HG03520 (cell line): ENCODE data around the gene CLPTM1L.
"Not testable (repeated sequence)": the region's sequence is repeated elsewhere in the genome, so short reads cannot be mapped to it uniquely, and the experiment has no call there.

Experiments
- ATAC-seq: cut with Tn5 transposase; IDR thresholded peaks from one replicate; pipeline ENCODE4 v1.9.1; 2021; ENCODE audit warnings: mild to moderate bottlenecking, moderate library complexity; ENCODE audit not compliant: unreplicated experiment

CLPTM1L gene

GRCh38 chr5:1360861-1361260 is 16.0 kb upstream of the CLPTM1L start:
- ATAC-seq, result no peak

GRCh38 chr5:1360367-1360766 is 15.5 kb upstream of the CLPTM1L start:
- ATAC-seq, result not testable (repeated sequence)

- ATAC-seq, result no peak
Measured at GRCh38 chr5:1359713-1360112, 14.8 kb upstream of the CLPTM1L start.

- ATAC-seq, result no peak
Measured at GRCh38 chr5:1359031-1359645, 14.2 kb upstream of the CLPTM1L start.

GRCh38 chr5:1358726-1359025 is 13.8 kb upstream of the CLPTM1L start:
- no peak for ATAC-seq

GRCh38 chr5:1357946-1358725 is 13.2 kb upstream of the CLPTM1L start:
- ATAC-seq, result no peak

- no peak for ATAC-seq
Measured at GRCh38 chr5:1356873-1357787, 12.2 kb upstream of the CLPTM1L start.

GRCh38 chr5:1354576-1354975 is 9.7 kb upstream of the CLPTM1L start:
- ATAC-seq, result no peak

- no peak for ATAC-seq
Measured at GRCh38 chr5:1352231-1353219, 7.6 kb upstream of the CLPTM1L start.

GRCh38 chr5:1351156-1351555 is 6.3 kb upstream of the CLPTM1L start:
- ATAC-seq, result no peak

- ATAC-seq, result no peak
Measured at GRCh38 chr5:1349246-1349645, 4.3 kb upstream of the CLPTM1L start.

GRCh38 chr5:1348986-1349245 is 4.0 kb upstream of the CLPTM1L start:
- ATAC-seq, result no peak

- no peak for ATAC-seq
Measured at GRCh38 chr5:1347571-1347970, 2.7 kb upstream of the CLPTM1L start.

GRCh38 chr5:1346627-1347440 is 1.9 kb upstream of the CLPTM1L start:
- no peak for ATAC-seq

- ATAC-seq, result no peak
Measured at GRCh38 chr5:1345876-1346626, 1.2 kb upstream of the CLPTM1L start.

GRCh38 chr5:1343931-1344901 is 683 bp downstream of the CLPTM1L start:
- peak; percentile 9 for ATAC-seq

GRCh38 chr5:1343315-1343751 is 1.6 kb downstream of the CLPTM1L start:
- ATAC-seq, result no peak

GRCh38 chr5:1342711-1343110 is 2.2 kb downstream of the CLPTM1L start:
- not testable (repeated sequence) for ATAC-seq
